NCI-H2196 treated with DMSO at 0.1 percent for 48 hours (cell line): ENCODE data around the gene RFNG.
"Not testable (repeated sequence)": the region's sequence is repeated elsewhere in the genome, so short reads cannot be mapped to it uniquely, and the experiment has no call there.

Experiments used
- DNase-seq: peaks from one replicate; lab custom pipeline; 2025; ENCODE audit not compliant: unreplicated experiment; lab: John Stamatoyannopoulos, UW

RFNG gene

GRCh38 chr17:82045936-82046484 lies 5.6 kb downstream of the RFNG start:
- no peak for DNase-seq

- no peak for DNase-seq
These were observed 8.1 kb downstream of the RFNG start for GRCh38 chr17:82043507-82043906.

GRCh38 chr17:82042649-82043048 lies 9.0 kb downstream of the RFNG start:
- DNase-seq, result no peak

- DNase-seq, result no peak
These were observed 10.3 kb downstream of the RFNG start for GRCh38 chr17:82041144-82041814.

DNA sequence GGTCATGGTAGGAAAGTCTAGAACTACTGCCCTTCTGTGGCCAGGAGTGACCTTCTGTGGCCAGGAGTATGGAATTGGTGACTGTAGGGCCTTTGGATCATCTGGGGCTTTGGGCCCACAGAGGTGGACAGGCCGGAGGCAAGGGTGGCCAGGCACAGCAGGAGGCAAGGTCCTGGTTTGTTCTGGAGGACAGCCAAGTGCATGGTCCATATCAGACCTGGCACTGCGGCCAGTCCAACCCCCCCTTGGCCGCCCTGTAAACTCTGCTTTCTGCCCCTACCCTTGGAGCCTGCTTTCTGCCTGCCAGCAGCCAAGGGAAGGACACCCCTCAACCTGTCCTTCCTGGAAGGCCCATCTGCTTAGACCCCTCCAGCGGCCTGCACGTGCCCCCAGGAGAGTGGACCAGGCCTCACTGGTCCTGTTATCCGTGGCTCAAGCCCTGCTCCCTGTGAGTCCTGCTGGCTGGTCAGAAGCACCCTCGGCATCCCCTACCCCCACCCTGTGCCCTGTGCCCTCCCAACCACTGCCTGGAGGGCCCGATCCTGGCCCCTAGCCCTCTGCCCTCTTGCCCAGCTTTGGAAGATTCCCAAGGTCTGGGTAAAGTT lies 11.8 kb downstream of the RFNG start:
- DNase-seq, result no peak

DNA sequence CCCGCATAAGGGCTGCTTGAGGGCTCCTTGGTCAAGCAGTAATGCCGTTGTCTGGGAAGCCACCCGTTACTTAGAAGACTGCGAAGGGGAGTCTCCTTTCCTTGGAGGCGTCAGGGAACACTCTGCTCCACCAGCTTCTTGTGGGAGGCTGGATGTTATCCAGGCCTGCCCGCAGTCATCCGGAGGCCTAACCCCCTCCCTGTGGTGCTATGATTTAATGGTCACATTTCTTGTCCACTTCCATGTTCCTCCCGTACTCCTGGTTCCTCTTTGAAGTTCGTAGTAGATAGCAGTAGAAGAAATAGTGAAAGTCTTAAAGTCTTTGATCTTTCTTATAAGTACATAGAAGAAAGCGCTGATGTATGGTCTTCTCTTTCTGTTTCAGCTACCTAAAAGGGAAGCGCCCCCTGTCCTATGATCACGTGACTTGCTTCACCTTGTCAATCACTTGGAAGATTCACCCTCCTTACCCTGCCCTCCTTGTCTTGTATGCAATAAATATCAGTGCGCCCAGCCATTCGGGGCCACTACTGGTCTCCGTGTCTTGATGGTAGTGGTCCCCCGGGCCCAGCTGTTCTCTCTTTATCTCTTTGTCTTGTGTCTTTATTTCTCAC lies 12.7 kb downstream of the RFNG start:
- not testable (repeated sequence) for DNase-seq

GRCh38 chr17:82037889-82038195 lies 13.8 kb downstream of the RFNG start:
- DNase-seq, result no peak

DNA sequence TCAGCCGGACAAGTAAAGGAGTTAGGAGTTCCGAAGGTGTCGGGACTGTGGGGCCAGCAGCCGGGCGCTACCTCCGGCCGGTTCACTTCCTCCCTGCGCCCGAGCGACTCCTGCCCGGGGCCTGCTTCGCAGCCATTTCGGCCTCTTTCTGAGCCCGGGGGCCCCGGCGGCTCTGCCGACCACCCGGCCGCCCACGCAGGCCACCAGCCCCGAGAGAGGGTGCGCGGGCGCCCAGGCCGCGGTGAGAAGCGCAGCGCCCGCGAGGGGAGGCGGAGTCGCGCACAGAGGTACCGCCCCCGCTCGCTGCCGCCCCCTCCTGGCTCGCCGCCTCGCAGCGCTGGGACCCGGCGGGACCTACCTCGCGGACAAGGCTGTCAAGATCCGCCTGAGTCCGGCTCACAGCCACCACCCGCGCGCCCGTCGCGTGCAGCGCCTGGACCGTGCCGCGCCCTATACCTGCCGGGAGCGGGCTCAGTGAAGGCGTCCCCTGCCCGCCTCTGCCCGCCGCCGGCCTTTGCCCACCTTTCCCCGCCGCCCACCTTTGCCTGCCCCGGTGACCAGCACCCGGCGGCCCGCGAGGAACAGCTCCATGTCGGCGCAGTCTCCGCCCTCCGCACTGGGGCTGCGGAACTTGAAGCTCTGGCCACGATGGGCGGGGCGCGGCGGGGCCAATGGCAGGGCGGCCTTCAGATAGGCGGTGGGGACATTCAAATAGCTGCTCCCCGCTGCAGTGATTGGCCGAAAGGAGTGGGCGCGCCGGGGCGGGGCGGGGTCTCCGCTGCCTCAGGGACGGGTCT lies 14.3 kb downstream of the RFNG start, which contains the start of gene DCXR:
TSS of gene DCXR (minus strand) at position 606 of the 797 bp plus-strand sequence. CDS start at position 591, 15 bp downstream.
- DNase-seq, result peak; percentile 98

DNA sequence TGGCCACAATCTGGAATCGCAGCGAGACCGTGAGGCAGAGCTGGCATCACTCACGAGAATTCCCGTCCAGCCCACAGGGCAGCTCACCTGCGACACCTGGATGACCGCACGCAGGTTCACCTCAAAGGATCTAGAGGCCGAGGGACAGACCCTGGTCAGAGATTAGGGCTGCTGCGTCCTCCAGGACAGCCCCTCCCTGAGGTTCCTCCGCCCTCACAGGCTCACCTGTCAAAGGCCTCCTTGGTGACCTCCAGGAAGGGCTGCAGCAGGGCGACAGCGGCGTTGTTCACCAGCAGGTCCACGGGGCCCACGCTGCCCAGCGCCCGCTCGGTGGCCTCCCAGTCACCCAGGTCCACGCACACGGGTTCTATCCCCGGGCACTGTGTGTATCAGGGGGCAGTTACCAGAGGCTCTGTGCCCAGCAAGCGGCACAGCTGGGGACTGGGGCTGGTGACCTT lies 14.9 kb downstream of the RFNG start:
- DNase-seq, result no peak

- DNase-seq, result no peak
These were observed 15.5 kb downstream of the RFNG start for GRCh38 chr17:82035956-82036633.

DNA sequence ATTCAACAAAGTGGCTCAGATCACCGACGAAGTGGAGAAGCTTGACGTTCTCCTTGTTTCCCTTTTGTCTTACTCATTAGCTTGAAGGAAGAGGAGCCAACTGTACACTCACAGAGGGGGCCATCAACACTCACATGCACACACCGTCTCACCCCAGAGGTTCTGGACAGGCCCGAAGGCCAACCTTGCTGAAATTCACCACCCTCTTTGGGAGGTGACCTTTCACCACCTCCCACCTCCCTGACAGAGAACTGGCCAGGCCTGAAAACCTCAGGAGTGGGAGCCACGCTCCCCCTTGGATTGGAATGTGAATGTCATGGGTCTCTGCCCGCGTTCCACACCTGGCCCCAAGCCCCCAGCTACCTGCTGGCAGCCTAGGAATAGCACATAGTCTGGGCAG lies 16.1 kb downstream of the RFNG start:
- no peak for DNase-seq

DNA sequence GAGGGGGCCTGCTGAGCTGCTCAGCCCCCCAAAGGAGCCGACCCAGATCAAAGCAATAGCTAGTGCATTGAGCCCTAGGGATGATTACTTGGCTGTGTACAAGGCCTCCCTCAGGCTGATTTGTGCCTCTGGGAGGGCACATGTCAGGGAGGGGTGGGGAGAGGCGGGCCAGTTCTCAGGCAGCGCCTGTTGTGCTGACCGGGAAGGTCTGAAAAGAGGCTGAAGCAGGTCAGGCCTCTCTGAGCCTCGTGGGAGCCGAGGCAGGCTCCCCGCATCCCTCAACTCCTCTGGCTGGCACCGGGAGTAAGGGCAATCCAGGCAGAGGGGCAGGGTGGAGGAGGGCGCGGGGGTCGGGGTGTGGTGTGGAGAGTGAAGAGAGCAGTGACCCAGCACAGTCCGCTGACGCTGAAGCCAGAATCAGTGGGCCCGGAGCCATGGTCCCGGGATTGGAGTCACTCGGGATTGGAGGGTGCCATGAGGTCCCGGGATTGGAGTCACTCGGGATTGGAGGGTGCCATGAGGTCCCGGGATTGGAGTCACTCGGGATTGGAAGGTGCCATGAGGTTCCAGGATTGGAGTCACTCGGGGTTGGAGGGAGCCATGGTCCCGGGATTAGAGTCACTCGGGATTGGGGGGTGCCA lies 17.1 kb downstream of the RFNG start:
- no peak for DNase-seq

DNA sequence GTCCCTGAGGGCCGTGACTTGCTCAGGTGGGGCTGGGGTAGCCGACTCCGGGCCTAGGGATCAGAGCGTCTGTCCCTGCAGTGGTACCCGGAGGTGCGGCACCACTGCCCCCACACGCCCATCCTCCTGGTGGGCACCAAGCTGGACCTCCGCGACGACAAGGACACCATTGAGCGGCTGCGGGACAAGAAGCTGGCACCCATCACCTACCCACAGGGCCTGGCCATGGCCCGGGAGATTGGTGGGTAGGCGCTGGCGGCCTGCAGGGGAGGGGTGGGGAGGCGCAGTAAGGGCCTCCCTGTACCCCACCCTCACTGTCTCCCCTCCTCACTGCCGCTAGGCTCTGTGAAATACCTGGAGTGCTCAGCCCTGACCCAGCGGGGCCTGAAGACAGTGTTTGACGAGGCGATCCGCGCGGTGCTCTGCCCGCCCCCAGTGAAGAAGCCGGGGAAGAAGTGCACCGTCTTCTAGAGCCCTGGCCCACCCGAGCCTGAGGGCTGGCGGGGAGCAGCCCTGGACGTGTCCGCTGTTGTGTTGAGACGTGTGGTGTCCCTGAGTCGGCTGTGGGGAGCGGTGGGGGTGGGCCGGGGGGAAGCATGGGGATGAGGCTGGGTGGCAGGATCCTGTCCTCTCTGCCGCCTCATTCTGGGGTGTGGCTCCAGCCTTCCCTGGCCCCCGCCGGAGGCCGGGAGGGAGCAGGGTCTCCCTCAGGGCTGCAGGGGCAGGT lies 18.1 kb downstream of the RFNG start:
- DNase-seq, result no peak

- DNase-seq, result peak; percentile 56
These were observed 19.6 kb downstream of the RFNG start for GRCh38 chr17:82031885-82032627.

DNA sequence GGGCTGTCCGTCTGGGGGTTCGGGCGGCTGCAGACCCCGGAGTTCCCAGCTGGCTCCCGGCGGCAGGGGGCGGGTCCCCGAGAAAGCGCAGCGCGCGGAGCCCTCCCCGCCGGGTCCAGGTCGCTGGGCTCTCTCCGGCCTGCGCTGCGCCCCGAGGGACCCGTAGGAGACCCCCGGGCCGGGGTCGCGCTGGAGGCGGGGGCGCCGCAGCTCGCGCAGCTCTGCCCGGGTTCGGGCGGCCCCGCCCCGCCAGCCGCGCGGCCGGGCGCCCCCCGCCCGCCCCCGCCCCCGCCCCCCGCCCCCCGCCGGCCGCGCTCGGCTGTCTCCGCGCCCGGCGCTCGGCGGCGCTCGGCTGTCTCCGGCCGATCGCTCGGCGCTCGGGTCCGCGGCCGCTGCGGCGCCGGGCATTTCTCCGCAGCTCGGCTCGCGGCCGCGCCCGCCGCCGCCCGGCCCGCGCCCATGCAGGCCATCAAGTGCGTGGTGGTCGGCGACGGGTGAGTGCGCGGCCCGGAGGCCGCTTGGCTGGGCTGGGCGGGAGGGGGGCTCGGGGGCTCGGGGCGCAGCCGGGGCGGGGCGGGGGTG lies 20.2 kb downstream of the RFNG start, which contains the start of gene RAC3:
TSS of gene RAC3 (plus strand) at position 376 of the 582 bp plus-strand sequence. CDS start at position 460, 84 bp downstream.
- DNase-seq, result peak; percentile 30

GRCh38 chr17:82030470-82031302 lies 20.9 kb downstream of the RFNG start:
- DNase-seq, result peak; percentile 93

- DNase-seq, result no peak
These were observed 21.6 kb downstream of the RFNG start for GRCh38 chr17:82029990-82030469.
